ENCODE measurements around the gene ATP4B. TPM values are rescaled to one million over a fixed set of nuclear protein-coding genes. Genes with fewer than 3 reads are reported as not detected.

The ATP4B gene
- total RNA-seq, 1 experiment from 2014 or later: not detected

DNA sequence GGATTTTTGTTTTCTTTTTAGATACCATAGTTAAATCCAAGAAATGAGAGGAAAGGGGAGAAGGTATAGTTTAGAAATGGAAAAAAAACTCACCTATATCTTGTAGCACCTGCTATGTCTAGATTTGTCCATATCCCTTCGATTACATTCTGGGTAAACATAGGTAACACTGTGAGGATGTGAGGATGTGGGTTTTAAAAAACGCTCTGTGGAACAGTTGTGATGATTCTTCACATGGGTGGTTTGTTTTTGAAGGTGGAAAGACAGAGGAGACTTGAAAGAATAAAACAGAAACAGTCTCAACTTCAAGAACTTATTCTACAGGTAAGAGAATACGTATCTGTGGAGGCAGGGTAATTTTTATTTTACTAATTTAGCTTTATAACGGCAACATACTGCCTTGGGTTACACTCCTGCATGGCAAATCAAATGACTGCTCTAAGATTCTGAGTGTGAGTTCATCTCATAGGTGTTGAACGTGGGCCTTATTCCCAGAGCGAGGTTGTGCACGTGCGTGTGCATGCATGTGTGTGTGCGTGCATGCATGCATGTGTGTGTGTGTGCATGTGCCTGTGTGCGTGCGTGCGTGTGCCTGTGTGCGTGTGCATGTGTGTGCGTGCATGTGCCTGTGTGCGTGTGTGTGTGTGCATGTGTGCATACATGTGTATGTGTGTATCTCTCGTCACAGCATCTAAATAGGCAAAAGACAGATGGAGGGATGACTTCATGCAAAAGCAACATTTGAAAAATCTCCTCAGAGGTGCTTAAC is 23.5 kb downstream of the ATP4B start:
- POLR2A ChIA-PET: no interaction called here
- H3K4me1 Mint-ChIP-seq (ENCODE audit: low read depth, unreplicated experiment): no peaks in the 10 kb centered on the region
- no peak for DNase-seq
- Histone ChIP-seq H3K9me3 (no peaks in the 10 kb centered on the region), H3K36me3 (ENCODE audit: control insufficient read depth, insufficient read depth, low read length) (peaks cover 1% of the 10 kb centered on the region), H3K4me1 (no peaks in the 10 kb centered on the region), H3K4me3 (ENCODE audit: low read depth, low read length) (no peak overlapping the region), H3K27me3 (replicated peaks; ENCODE audit: control insufficient read depth, insufficient read depth, low read length) (no peaks in the 10 kb centered on the region)
- no peak for TF ChIP-seq CTCF (IDR thresholded peaks at IDR 0.05; ENCODE audit: insufficient read depth in 1 of 2, low read depth in 1 of 2, low read length in 1 of 2, severe bottlenecking in 1 of 2, unreplicated experiment in 1 of 2)
- H3K27me3 Mint-ChIP-seq (ENCODE audit: insufficient read depth, unreplicated experiment): no peaks in the 10 kb centered on the region
- H3K9me3 Mint-ChIP-seq (ENCODE audit: unreplicated experiment): no peaks in the 10 kb centered on the region
- CTCF ChIA-PET: no interaction called here
- H3K36me3 Mint-ChIP-seq (ENCODE audit: insufficient read depth, unreplicated experiment): peaks cover 86% of the 10 kb centered on the region
- H3K4me3 Mint-ChIP-seq (ENCODE audit: unreplicated experiment): no peak overlapping the region
- H3K27ac Mint-ChIP-seq (ENCODE audit: unreplicated experiment): no peak overlapping the region
- BruUV-seq (replicated peaks): no TSS peak
- intact Hi-C loops (cut with micrococcal nuclease; ENCODE audit: unreplicated experiment): no loop called here

DNA sequence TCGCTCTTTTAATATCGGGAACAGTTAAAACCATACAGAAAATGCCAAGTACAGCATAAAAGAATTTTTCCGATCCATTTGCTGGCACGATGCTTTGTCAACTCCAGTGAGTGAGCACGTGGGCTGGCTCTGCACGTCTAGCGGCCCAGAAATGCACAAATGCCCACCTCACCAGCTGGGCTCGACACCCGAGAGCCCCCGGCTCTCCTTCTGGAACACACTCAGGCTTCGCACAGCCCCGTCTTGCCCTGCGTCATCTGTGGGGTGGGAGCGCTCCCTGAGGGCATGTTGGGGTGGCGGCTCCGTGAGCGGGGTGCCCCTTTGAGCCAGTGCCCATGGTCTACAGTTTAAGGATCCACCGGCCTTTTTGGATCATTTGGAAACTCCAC is 24.5 kb downstream of the ATP4B start:
- H3K4me1 Mint-ChIP-seq (ENCODE audit: low read depth, unreplicated experiment): no peaks in the 10 kb centered on the region
- DNase-seq: peak in 1 of 2 experiments; percentile 18
- intact Hi-C loops (cut with micrococcal nuclease; ENCODE audit: unreplicated experiment): no loop called here
- no peak overlapping the region for H3K4me3 Mint-ChIP-seq (ENCODE audit: unreplicated experiment)
- no peak for TF ChIP-seq CTCF (IDR thresholded peaks at IDR 0.05; ENCODE audit: insufficient read depth in 1 of 2, low read depth in 1 of 2, low read length in 1 of 2, severe bottlenecking in 1 of 2, unreplicated experiment in 1 of 2)
- no peaks in the 10 kb centered on the region for H3K9me3 Mint-ChIP-seq (ENCODE audit: unreplicated experiment)
- ChIA-PET POLR2A (no interaction called here), CTCF (no interaction called here)
- peaks cover 1% of the 10 kb centered on the region for H3K36me3 ChIP-seq (ENCODE audit: control insufficient read depth, insufficient read depth, low read length)
- no peaks in the 10 kb centered on the region for H3K9me3 ChIP-seq
- H3K4me1 ChIP-seq: no peaks in the 10 kb centered on the region
- no peaks in the 10 kb centered on the region for H3K27me3 Mint-ChIP-seq (ENCODE audit: insufficient read depth, unreplicated experiment)
- H3K27ac Mint-ChIP-seq (ENCODE audit: unreplicated experiment): no peak overlapping the region
- H3K4me3 ChIP-seq (ENCODE audit: low read depth, low read length): no peak overlapping the region
- peaks cover 87% of the 10 kb centered on the region for H3K36me3 Mint-ChIP-seq (ENCODE audit: insufficient read depth, unreplicated experiment)
- no peaks in the 10 kb centered on the region for H3K27me3 ChIP-seq (replicated peaks; ENCODE audit: control insufficient read depth, insufficient read depth, low read length)
- no TSS peak for BruUV-seq (replicated peaks)

- Mint-ChIP-seq H3K4me3 (ENCODE audit: unreplicated experiment) (no peak overlapping the region), H3K36me3 (ENCODE audit: insufficient read depth, unreplicated experiment) (peaks cover 88% of the 10 kb centered on the region), H3K27me3 (ENCODE audit: insufficient read depth, unreplicated experiment) (no peaks in the 10 kb centered on the region), H3K9me3 (ENCODE audit: unreplicated experiment) (no peaks in the 10 kb centered on the region), H3K27ac (ENCODE audit: unreplicated experiment) (no peak overlapping the region), H3K4me1 (ENCODE audit: low read depth, unreplicated experiment) (no peaks in the 10 kb centered on the region)
- Histone ChIP-seq H3K27me3 (replicated peaks; ENCODE audit: control insufficient read depth, insufficient read depth, low read length) (no peaks in the 10 kb centered on the region), H3K4me1 (no peaks in the 10 kb centered on the region), H3K36me3 (ENCODE audit: control insufficient read depth, insufficient read depth, low read length) (peaks cover 1% of the 10 kb centered on the region), H3K4me3 (ENCODE audit: low read depth, low read length) (no peak overlapping the region), H3K9me3 (no peaks in the 10 kb centered on the region)
- DNase-seq: peak in 1 of 2 experiments; percentile 19
- no TSS peak for BruUV-seq (replicated peaks)
- ChIA-PET POLR2A (no interaction called here), CTCF (no interaction called here)
- intact Hi-C loops (cut with micrococcal nuclease; ENCODE audit: unreplicated experiment): no loop called here
- no peak for TF ChIP-seq CTCF (IDR thresholded peaks at IDR 0.05; ENCODE audit: insufficient read depth in 1 of 2, low read depth in 1 of 2, low read length in 1 of 2, severe bottlenecking in 1 of 2, unreplicated experiment in 1 of 2)
These were observed 25.1 kb downstream of the ATP4B start for GRCh38 chr13:113632706-113633484.

All from Caco-2 (cell line).